CD4-positive, alpha-beta T cell treated with Interferon alpha-2 for 1 hour (primary cell): ENCODE results near the gene PNMA1.
"Not testable (repeated sequence)": the region's sequence is repeated elsewhere in the genome, so short reads cannot be mapped to it uniquely, and the experiment has no call there.

Experiments
- DNase-seq, 2 donors: peaks; one replicate each; pipeline ENCODE4 v3.0.0-alpha.2; 2020 to 2022

The PNMA1 gene

GRCh38 chr14:73715707-73716106 is 1.5 kb upstream of the PNMA1 start:
- DNase-seq, result no peak

GRCh38 chr14:73714656-73715081 is 485 bp upstream of the PNMA1 start:
- no peak for DNase-seq

GRCh38 chr14:73713206-73713802 is 880 bp downstream of the PNMA1 start:
- DNase-seq, result no peak

- DNase-seq, result peak in 1 of 2 donors; percentile 33
Observed at GRCh38 chr14:73712540-73713180, 1.5 kb downstream of the PNMA1 start.

DNA sequence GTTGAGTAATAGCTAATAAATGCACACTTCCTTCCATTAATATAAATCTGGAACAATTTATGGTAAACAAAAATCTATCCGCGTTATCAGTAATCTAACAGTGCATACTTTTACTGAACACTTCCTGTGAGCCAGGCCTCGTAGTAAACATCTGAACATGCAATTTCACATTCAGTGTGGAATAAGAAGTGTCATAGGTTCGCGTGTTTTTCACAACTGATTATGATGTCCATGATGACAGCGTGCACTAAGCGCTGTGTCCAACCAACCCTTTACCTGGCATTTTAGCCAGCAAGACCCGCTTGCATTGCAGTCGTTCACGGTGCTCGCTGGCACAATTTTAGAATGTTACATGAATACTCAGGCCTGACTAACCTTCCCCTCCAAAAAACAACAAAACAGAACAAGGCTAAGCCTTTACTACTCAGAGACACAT is 2.1 kb downstream of the PNMA1 start:
- no peak for DNase-seq

DNA sequence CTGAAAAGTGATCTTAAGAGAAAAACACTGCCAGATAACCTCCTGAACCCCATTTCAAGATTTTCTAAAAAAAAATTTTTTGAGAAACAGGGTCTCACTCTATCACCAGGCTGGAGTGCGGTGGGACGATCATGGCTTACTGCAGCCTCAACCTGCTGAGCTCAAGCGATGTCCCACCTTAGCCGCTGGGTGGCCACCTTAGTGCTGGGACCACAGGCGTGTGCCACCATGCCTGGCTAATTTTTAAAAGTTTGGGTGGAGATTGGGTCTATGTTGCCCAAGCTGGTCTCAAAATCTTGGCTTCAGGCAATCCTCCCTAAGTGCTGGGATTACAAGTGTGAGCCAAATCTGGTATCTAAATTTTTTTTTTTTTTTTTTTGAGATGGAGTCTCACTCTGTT is 3.4 kb downstream of the PNMA1 start:
- no peak for DNase-seq

DNA sequence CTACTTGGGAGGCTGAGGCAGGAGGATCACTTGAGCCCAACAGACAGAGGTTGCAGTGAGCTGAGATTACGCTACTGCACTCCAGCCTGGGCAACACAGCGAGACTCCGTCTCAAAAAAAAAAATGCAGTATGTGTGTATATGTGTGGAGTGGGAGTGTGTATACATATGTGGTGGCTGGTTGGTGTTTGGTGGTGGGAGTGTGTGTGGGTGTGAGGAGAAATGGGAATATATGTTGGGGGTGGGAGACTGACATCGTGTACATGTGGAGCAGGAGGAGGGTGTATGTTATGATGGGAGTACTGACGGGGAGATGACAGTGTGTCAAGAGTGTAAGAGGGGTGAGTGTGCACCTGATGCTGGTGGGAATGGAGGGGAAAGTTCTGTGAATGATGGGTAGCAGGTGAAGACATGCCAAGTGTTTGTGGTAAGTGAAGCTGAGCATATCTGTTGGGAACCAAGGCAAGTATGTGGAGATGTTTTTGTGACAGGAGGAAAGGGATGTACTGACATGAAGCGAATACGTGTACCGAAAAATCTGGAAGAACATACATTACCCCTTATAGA is 4.2 kb downstream of the PNMA1 start:
- no peak for DNase-seq

DNA sequence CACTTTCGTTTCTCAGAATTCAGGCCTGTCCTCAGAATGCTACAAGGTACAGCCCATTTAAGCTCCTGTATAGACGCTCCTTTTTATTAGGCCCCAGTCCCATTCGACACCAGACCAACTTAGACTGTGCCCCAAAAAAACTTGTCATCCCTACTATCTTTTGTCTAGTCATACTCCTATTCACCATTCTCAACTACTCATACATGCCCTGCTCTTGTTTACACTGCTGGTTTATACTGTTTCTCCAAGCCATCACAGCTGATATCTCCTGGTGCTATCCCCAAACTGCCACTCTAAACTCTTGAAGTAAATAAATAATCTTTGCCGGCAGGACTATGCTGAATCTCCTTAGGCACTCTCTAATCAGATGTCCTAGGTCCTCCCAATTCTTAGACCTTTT is 6.1 kb downstream of the PNMA1 start:
- DNase-seq, result not testable (repeated sequence)

DNA sequence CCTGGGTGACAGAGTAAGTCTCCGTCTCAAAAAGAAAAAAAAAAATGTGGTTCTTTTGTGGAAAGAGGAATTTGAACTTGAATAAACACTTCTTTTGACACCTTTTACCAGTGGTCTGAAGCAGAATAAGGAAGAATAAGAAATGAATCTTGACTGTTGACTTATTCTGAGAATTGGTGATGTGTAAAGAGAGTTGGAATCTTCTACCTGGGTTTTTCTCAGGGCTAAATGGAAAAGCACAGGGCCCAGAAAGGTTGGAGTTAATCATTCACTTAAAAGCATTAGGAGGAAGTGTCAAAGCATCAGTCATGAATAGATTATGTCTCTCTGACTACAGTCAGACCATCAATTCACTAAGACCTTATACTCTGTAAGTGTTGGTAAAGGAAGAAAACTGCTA is 13.9 kb downstream of the PNMA1 start:
- DNase-seq, result no peak

- no peak for DNase-seq
Observed at GRCh38 chr14:73696466-73697400, 17.5 kb downstream of the PNMA1 start.

GRCh38 chr14:73695997-73696396 is 18.2 kb downstream of the PNMA1 start:
- DNase-seq, result no peak

DNA sequence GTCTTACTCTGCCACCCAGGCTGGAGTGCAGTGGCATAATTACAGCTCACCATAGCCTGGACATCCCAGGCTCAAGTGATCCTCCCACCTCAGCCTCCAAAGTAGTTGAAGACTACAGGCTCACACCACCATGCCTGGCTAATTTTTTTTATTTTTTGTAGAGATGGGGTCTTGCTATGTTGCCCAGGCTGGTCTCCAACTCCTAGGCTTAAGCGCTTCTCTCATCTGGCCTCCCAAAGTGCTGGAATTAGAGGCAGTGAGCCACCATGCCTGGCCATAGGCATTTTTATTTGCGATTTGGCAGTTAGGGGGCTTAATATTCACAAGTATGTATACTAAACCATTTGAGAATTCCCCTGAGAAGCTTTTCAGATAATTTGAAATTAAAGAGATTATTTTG is 19.1 kb downstream of the PNMA1 start:
- no peak for DNase-seq

- no peak for DNase-seq
Observed at GRCh38 chr14:73694083-73694482, 20.1 kb downstream of the PNMA1 start.

DNA sequence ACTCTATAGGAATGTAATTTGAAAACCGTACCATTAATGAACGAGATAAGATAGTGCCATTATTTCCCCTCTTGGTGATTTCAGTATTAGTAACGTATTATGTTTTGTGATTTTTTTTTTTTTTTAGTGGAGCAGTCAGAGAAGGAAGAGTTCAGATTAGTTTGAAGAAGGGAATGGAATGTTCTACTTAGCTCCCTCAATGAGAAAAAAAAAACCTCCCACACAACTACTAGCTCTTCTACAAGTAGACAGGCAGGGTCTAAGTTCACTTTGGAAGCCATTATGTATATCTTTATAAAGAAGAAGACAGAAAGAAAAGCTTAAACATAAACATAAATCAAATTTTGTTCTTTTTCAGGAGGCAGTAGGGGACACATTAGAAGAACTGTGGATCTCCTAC is 27.3 kb downstream of the PNMA1 start:
- DNase-seq, result no peak

DNA sequence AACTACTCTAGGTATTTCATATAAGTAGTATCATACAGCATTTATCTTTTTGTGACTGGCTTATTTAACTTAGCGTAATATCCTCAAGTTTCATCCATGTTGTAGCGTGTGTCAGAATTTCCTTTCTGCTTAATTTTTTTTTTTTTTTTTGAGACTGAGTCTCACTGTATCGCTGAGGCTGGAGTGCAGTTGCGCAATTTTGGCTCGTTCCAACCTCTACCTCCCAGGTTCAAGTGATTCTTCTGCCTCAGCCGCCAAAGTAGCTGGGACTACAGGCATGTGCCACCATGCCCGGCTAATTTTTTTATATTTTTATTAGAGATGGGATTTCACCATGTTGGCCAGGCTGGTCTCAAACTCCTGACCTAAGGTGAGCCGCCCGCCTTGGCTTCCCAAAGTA is 28.9 kb downstream of the PNMA1 start:
- DNase-seq, result no peak

GRCh38 chr14:73684627-73685026 is 29.6 kb downstream of the PNMA1 start:
- DNase-seq, result no peak

- DNase-seq, result no peak
Observed at GRCh38 chr14:73680821-73681220, 33.4 kb downstream of the PNMA1 start.

DNA sequence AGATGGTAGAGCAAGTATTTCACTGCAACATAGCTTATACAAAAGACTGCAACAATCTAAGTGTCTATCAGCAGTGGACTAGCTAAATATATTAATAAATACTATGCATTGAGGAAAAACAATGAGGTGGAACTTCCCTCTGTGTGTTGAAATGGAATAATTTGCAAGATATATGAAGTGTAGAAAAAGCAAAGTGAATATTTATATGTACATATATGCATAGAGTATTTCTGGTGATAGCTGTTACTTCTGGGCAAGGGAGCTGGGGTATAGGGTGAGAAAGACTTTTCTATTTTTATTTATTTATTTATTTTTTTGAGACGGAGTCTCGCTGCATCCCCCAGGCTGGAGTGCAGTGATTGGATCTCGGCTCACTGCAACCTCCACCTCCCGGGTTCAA is 35.5 kb downstream of the PNMA1 start:
- no peak for DNase-seq

DNA sequence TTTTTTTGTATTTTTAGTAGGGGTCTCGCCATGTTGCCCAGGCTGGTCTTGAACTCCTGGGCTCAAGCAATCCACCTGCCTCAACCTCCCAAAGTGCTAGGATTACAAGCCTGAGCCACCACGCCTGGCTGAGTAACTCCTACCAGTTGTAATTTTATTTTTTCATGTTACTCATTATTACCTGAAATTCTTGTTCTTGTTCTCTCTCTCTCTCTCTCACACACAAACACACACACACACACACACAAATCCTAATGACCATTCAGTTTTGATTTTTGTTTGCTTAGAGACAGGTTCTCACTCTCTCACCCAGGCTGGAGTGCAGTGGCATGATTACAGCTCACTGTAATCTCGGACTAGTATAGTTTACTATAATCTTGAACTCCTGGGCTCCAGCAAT is 39.2 kb downstream of the PNMA1 start:
- DNase-seq, result no peak

- DNase-seq, result no peak
Observed at GRCh38 chr14:73667854-73668253, 46.3 kb downstream of the PNMA1 start.

GRCh38 chr14:73666583-73666982 is 47.6 kb downstream of the PNMA1 start:
- no peak for DNase-seq

DNA sequence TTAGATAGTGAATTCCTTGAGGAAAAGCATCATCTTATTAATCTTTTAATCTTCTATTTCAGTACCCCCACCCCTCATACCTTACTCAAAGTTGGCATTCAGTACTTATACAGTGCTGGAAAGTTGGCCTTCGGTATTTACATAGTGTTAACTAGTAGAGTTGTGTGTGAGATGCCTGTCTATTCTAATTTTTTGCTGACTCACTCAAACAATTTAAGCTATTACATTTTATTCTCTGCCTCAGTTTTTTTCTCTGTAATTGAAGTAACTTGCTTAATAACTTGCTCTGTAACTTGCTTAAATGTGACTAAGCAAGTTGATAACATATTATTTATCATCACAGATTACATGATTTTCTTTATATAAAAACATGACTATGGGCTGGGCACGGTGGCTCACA is 49.1 kb downstream of the PNMA1 start:
- DNase-seq, result no peak

GRCh38 chr14:73663548-73664212 is 50.5 kb downstream of the PNMA1 start:
- no peak for DNase-seq
